GM18951 (cell line): Measurements from ENCODE around the gene ANXA8.
"Not testable (repeated sequence)": the region's sequence is repeated elsewhere in the genome, so short reads cannot be mapped to it uniquely, and the experiment has no call there.

Experiments
- in situ Hi-C: fragments of 300-500 bp; cut with MboI; formaldehyde crosslinking; loops from one replicate; pipeline ENCODE4 v1.12.0; 2022; ENCODE audit warnings: low sequenced_read_pairs, mixed read lengths, inconsistent platforms; ENCODE audit not compliant: unreplicated experiment

The ANXA8 gene

GRCh38 chr10:47483923-47484322, at the start of gene ANXA8:
ANXA8 (minus strand) TSS chr10:47484115; CDS start chr10:47483933, 182 bp downstream.
- in situ Hi-C loops, result not testable (repeated sequence)

- in situ Hi-C loops, result not testable (repeated sequence)
Observed at GRCh38 chr10:47523475-47523874, 39.6 kb upstream of the ANXA8 start, which contains the start of gene AGAP9. AGAP9 (minus strand) TSS chr10:47523638; CDS start chr10:47523526, 112 bp downstream.

GRCh38 chr10:47502313-47502712, 18.4 kb upstream of the ANXA8 start:
- in situ Hi-C loops, result not testable (repeated sequence)

- in situ Hi-C loops, result not testable (repeated sequence)
Observed at GRCh38 chr10:47494226-47494625, 10.3 kb upstream of the ANXA8 start.

GRCh38 chr10:47491600-47491999, 7.7 kb upstream of the ANXA8 start, which contains the start of gene FAM25G:
FAM25G (minus strand) TSS chr10:47491700; CDS start chr10:47491674, 26 bp downstream.
- in situ Hi-C loops, result not testable (repeated sequence)

GRCh38 chr10:47489630-47490029, 5.7 kb upstream of the ANXA8 start:
- in situ Hi-C loops, result not testable (repeated sequence)

GRCh38 chr10:47485943-47486342, 2.0 kb upstream of the ANXA8 start:
- in situ Hi-C loops, result not testable (repeated sequence)

- in situ Hi-C loops, result not testable (repeated sequence)
Observed at GRCh38 chr10:47484786-47485185, 871 bp upstream of the ANXA8 start.

GRCh38 chr10:47482367-47482766, 1.5 kb downstream of the ANXA8 start:
- in situ Hi-C loops, result not testable (repeated sequence)

- in situ Hi-C loops, result not testable (repeated sequence)
Observed at GRCh38 chr10:47481768-47482181, 2.1 kb downstream of the ANXA8 start.

- in situ Hi-C loops, result not testable (repeated sequence)
Observed at GRCh38 chr10:47481182-47481766, 2.6 kb downstream of the ANXA8 start.

- in situ Hi-C loops, result not testable (repeated sequence)
Observed at GRCh38 chr10:47480133-47480532, 3.8 kb downstream of the ANXA8 start.

- in situ Hi-C loops, result not testable (repeated sequence)
Observed at GRCh38 chr10:47478114-47478513, 5.8 kb downstream of the ANXA8 start.

- in situ Hi-C loops, result not testable (repeated sequence)
Observed at GRCh38 chr10:47477078-47477477, 6.8 kb downstream of the ANXA8 start.

- in situ Hi-C loops, result not testable (repeated sequence)
Observed at GRCh38 chr10:47475101-47475500, 8.8 kb downstream of the ANXA8 start.

GRCh38 chr10:47473516-47473915, 10.4 kb downstream of the ANXA8 start:
- in situ Hi-C loops, result not testable (repeated sequence)

GRCh38 chr10:47472647-47473046, 11.3 kb downstream of the ANXA8 start:
- in situ Hi-C loops, result not testable (repeated sequence)

- in situ Hi-C loops, result not testable (repeated sequence)
Observed at GRCh38 chr10:47472072-47472471, 11.8 kb downstream of the ANXA8 start.

GRCh38 chr10:47468731-47469528, 15.0 kb downstream of the ANXA8 start:
- in situ Hi-C loops, result loop anchor here (10.0 kb wide), 1 partner anchor 1074 kb away; no protein-coding TSS in a partner anchor

- in situ Hi-C loops, result loop anchor here (10.0 kb wide), 1 partner anchor 1073 kb away; no protein-coding TSS in a partner anchor
Observed at GRCh38 chr10:47467957-47468356, 16.0 kb downstream of the ANXA8 start.

- in situ Hi-C loops, result loop anchor here (10.0 kb wide), 1 partner anchor 1073 kb away; no protein-coding TSS in a partner anchor
Observed at GRCh38 chr10:47467458-47467857, 16.5 kb downstream of the ANXA8 start.
